ENCODE results near the gene TACC3.

The TACC3 gene

DNA sequence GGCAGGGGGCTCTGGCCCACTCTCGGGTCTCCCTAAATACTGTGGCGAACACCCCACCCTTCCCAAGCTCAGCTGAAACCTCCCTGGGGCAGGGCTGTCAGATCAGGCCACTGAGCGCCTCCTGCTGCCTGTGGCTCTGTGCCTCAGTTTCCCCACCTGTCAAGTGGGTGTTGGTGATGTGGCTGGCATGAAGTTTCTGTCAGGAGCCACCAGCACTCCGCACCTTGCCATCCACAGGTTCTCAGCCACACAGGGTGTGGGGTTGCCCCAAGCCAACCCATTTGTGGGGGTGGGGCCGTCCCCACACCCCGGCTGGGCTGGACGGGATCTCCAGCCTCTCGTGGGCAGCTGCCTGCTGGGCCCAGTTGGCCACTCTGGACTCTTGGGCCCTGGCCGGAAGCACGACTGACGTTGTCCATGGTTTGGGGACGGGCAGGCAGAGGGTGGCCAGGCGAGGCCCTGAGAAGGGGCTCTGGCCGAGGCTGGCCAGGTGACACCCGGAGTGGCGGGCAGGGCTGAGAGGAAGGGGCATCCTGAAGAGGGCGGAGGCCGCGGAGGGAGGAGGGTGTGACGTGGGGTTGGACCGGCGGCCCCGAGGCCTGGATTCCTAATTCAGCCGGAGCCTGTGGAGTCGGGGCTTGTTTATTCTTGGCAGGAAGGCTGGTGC is 66.2 kb downstream of the TACC3 start:
- TF ChIP-seq, protein P1, sequence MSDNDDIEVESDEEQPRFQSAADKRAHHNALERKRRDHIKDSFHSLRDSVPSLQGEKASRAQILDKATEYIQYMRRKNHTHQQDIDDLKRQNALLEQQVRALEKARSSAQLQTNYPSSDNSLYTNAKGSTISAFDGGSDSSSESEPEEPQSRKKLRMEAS (IDR thresholded peaks at IDR 0.05): no peak
- TF ChIP-seq TEAD4 (IDR thresholded peaks at IDR 0.05): no peak
- no peak for TF ChIP-seq ZBTB7A (IDR thresholded peaks at IDR 0.05; ENCODE audit: low read depth)
- no peak for TF ChIP-seq CEBPB (IDR thresholded peaks at IDR 0.05)
- TF ChIP-seq EP300 (IDR thresholded peaks at IDR 0.05; ENCODE audit: borderline replicate concordance): no peak
- no peak for TF ChIP-seq CREB1 (IDR thresholded peaks at IDR 0.05; ENCODE audit: low read depth)
- TF ChIP-seq EGR1 (IDR thresholded peaks at IDR 0.05): no peak
- no peak for TF ChIP-seq USF1 (IDR thresholded peaks at IDR 0.05)
- TF ChIP-seq TAF1 (IDR thresholded peaks at IDR 0.05; ENCODE audit: low read depth): no peak

- TF ChIP-seq EP300 (IDR thresholded peaks at IDR 0.05; ENCODE audit: borderline replicate concordance): no peak
- TF ChIP-seq RAD21 (IDR thresholded peaks at IDR 0.05; ENCODE audit: low read depth): no peak
- TF ChIP-seq TCF12 (IDR thresholded peaks at IDR 0.05; ENCODE audit: low read depth): no peak
- no peak for TF ChIP-seq NFIC (IDR thresholded peaks at IDR 0.05)
- TF ChIP-seq FOXM1 (IDR thresholded peaks at IDR 0.05; ENCODE audit: borderline replicate concordance, low read depth): no peak
- TF ChIP-seq TAF1 (IDR thresholded peaks at IDR 0.05; ENCODE audit: low read depth): no peak
- TF ChIP-seq, protein P2, sequence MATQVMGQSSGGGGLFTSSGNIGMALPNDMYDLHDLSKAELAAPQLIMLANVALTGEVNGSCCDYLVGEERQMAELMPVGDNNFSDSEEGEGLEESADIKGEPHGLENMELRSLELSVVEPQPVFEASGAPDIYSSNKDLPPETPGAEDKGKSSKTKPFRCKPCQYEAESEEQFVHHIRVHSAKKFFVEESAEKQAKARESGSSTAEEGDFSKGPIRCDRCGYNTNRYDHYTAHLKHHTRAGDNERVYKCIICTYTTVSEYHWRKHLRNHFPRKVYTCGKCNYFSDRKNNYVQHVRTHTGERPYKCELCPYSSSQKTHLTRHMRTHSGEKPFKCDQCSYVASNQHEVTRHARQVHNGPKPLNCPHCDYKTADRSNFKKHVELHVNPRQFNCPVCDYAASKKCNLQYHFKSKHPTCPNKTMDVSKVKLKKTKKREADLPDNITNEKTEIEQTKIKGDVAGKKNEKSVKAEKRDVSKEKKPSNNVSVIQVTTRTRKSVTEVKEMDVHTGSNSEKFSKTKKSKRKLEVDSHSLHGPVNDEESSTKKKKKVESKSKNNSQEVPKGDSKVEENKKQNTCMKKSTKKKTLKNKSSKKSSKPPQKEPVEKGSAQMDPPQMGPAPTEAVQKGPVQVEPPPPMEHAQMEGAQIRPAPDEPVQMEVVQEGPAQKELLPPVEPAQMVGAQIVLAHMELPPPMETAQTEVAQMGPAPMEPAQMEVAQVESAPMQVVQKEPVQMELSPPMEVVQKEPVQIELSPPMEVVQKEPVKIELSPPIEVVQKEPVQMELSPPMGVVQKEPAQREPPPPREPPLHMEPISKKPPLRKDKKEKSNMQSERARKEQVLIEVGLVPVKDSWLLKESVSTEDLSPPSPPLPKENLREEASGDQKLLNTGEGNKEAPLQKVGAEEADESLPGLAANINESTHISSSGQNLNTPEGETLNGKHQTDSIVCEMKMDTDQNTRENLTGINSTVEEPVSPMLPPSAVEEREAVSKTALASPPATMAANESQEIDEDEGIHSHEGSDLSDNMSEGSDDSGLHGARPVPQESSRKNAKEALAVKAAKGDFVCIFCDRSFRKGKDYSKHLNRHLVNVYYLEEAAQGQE (IDR thresholded peaks at IDR 0.05; ENCODE audit: low read depth): no peak
- TF ChIP-seq USF1 (IDR thresholded peaks at IDR 0.05): no peak
- no peak for TF ChIP-seq ZBTB7A (IDR thresholded peaks at IDR 0.05; ENCODE audit: low read depth)
- TF ChIP-seq CEBPB (IDR thresholded peaks at IDR 0.05): no peak
- no peak for TF ChIP-seq YY1 (IDR thresholded peaks at IDR 0.05; ENCODE audit: low read depth)
- no peak for TF ChIP-seq EGR1 (IDR thresholded peaks at IDR 0.05)
- TF ChIP-seq, protein P1 (IDR thresholded peaks at IDR 0.05): no peak
- no peak for TF ChIP-seq CREB1 (IDR thresholded peaks at IDR 0.05; ENCODE audit: low read depth)
Measured at GRCh38 chr4:1788254-1788973, 67.1 kb downstream of the TACC3 start.

- TF ChIP-seq YY1 (IDR thresholded peaks at IDR 0.05; ENCODE audit: low read depth): no peak
- TF ChIP-seq CEBPB (IDR thresholded peaks at IDR 0.05): no peak
- TF ChIP-seq CREB1 (IDR thresholded peaks at IDR 0.05; ENCODE audit: low read depth): no peak
- no peak for TF ChIP-seq TCF12 (IDR thresholded peaks at IDR 0.05; ENCODE audit: low read depth)
- no peak for TF ChIP-seq NFIC (IDR thresholded peaks at IDR 0.05)
- TF ChIP-seq, protein P1 (IDR thresholded peaks at IDR 0.05): no peak
- TF ChIP-seq USF1 (IDR thresholded peaks at IDR 0.05): no peak
- no peak for TF ChIP-seq ZBTB7A (IDR thresholded peaks at IDR 0.05; ENCODE audit: low read depth)
- TF ChIP-seq, protein P2 (IDR thresholded peaks at IDR 0.05; ENCODE audit: low read depth): no peak
- no peak for TF ChIP-seq TEAD4 (IDR thresholded peaks at IDR 0.05)
- TF ChIP-seq EGR1 (IDR thresholded peaks at IDR 0.05): no peak
- no peak for TF ChIP-seq FOXM1 (IDR thresholded peaks at IDR 0.05; ENCODE audit: borderline replicate concordance, low read depth)
- no peak for TF ChIP-seq RAD21 (IDR thresholded peaks at IDR 0.05; ENCODE audit: low read depth)
- TF ChIP-seq TAF1 (IDR thresholded peaks at IDR 0.05; ENCODE audit: low read depth): no peak
- no peak for TF ChIP-seq EP300 (IDR thresholded peaks at IDR 0.05; ENCODE audit: borderline replicate concordance)
Measured at GRCh38 chr4:1789552-1789951, 68.2 kb downstream of the TACC3 start.

GRCh38 chr4:1790005-1790404 is 68.7 kb downstream of the TACC3 start:
- TF ChIP-seq EP300 (IDR thresholded peaks at IDR 0.05; ENCODE audit: borderline replicate concordance): no peak
- no peak for TF ChIP-seq TEAD4 (IDR thresholded peaks at IDR 0.05)
- no peak for TF ChIP-seq ZBTB7A (IDR thresholded peaks at IDR 0.05; ENCODE audit: low read depth)
- no peak for TF ChIP-seq CEBPB (IDR thresholded peaks at IDR 0.05)
- no peak for TF ChIP-seq TAF1 (IDR thresholded peaks at IDR 0.05; ENCODE audit: low read depth)
- no peak for TF ChIP-seq RAD21 (IDR thresholded peaks at IDR 0.05; ENCODE audit: low read depth)
- TF ChIP-seq, protein P2 (IDR thresholded peaks at IDR 0.05; ENCODE audit: low read depth): no peak
- no peak for TF ChIP-seq TCF12 (IDR thresholded peaks at IDR 0.05; ENCODE audit: low read depth)
- no peak for TF ChIP-seq CREB1 (IDR thresholded peaks at IDR 0.05; ENCODE audit: low read depth)
- no peak for TF ChIP-seq NFIC (IDR thresholded peaks at IDR 0.05)
- TF ChIP-seq, protein P1 (IDR thresholded peaks at IDR 0.05): no peak
- TF ChIP-seq YY1 (IDR thresholded peaks at IDR 0.05; ENCODE audit: low read depth): no peak
- no peak for TF ChIP-seq FOXM1 (IDR thresholded peaks at IDR 0.05; ENCODE audit: borderline replicate concordance, low read depth)
- no peak for TF ChIP-seq EGR1 (IDR thresholded peaks at IDR 0.05)
- TF ChIP-seq USF1 (IDR thresholded peaks at IDR 0.05): no peak
